ENCODE results near the gene OMG.
"Not testable (repeated sequence)": the region's sequence is repeated elsewhere in the genome, so short reads cannot be mapped to it uniquely, and the experiment has no call there.

OMG gene, protein sequence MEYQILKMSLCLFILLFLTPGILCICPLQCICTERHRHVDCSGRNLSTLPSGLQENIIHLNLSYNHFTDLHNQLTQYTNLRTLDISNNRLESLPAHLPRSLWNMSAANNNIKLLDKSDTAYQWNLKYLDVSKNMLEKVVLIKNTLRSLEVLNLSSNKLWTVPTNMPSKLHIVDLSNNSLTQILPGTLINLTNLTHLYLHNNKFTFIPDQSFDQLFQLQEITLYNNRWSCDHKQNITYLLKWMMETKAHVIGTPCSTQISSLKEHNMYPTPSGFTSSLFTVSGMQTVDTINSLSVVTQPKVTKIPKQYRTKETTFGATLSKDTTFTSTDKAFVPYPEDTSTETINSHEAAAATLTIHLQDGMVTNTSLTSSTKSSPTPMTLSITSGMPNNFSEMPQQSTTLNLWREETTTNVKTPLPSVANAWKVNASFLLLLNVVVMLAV

DNA sequence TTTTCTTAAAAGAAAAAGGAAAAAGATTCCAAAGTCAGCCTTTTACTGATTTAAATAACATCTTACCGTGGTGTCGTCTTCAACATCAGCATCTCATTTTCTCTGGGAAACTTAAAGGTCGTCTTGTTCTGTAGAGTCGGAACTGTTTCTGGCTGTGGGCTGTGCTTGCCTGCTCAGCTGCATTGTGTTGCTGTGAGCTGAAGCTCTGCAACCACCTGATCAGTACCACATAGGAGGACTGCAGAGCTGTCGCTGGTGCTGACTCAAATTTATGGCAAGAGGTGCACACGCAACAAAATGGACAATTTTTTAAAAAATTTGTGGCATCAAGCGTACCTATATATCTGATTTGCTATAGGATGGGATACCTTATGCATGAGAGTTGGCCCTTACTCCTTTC is at the start of gene OMG:
Gene OMG (minus strand): TSS at position 150 of the 400 bp plus-strand sequence. CDS start 908 bp downstream, outside the sequence.
- DNase-seq = no peak

DNA sequence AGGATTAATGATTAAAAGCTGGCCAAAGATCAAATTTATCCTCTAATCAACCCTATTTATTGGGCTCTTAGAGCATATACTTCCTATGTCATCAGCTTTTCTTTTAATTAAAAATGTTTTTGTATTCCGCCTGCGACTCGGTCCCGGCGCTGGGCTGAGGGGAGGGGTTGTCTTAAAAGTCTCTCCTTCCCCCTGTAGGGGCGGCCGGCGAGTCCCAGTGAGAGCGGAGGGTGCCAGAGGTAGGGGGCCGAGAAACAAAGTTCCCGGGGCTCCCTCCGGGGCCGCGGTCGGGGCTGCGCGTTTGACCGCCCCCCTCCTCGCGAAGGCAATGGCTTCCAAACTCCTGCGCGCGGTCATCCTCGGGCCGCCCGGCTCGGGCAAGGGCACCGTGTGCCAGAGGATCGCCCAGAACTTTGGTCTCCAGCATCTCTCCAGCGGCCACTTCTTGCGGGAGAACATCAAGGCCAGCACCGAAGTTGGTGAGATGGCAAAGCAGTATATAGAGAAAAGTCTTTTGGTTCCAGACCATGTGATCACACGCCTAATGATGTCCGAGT is 48.2 kb upstream of the OMG start:
- DNase-seq = not testable (repeated sequence)

DNA sequence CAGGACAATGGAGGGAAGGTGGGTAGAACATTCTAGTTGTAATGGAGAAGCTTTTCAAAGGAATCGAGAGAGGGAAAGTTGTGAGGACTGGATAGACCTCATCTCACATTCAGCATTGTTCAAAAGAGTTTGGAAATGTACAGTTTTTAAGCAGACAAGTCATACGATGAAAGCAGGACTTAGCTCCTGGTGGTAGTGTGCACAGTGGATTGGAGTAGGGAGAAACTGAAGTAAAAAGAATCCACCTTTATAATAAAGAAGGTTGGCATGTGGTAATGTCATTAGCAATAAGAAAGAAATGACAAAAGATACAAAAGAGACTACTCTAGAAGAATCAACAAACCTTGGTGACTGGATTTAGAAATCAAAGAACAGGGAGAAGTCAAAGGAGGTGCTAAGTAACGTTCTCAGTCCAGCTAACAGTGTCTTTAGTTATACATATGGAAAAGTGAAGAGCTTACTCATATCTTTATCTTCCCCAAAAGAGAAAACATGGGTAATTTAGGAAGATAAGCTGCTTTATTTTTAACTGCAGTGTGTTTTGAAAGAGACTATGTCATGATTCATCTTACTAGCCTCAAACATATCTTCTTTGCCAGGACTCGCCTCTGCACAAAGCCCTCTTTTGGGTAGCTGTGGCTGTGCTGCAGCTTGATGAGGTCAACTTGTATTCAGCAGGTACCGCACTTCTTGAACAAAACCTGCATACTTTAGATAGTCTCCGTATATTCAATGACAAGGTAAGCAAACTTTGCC is 43.0 kb upstream of the OMG start:
- no peak for DNase-seq

DNA sequence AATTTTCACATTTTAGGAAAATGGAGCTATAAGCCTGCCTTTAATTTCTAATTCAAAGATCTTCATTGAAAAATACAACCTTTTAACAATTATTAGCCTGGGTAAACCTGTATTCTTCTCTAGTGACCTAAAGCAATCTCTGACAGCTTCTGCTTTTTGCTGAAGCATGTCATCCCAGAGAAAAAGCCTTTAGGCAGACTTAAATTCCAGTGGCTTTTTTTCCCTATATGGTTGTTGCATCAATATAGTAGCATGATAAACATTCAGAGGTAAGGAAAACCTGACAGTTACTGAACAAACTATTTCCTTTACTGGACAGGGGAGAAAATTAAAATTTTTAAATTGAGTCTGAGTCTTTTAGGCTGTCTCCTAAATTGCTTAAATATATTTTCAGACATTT is 32.2 kb upstream of the OMG start:
- DNase-seq = no peak

DNA sequence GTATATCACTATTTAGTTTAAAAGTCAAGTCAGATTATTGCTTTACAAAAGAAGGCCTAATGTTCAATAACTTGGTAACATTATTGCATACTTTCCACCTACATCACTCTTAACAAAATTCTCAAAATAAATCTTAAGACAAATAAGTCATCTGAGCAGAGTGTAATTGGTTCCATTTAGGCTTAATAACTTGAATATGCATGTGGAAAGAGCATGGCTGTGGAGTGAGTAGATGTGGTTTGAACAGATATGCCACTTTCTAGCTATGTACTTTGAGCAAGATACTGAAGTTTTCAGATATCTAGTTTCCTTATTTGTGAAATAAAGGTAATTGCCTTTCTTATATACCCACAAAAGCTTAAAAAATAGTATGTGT is 31.1 kb upstream of the OMG start:
- no peak for DNase-seq

DNA sequence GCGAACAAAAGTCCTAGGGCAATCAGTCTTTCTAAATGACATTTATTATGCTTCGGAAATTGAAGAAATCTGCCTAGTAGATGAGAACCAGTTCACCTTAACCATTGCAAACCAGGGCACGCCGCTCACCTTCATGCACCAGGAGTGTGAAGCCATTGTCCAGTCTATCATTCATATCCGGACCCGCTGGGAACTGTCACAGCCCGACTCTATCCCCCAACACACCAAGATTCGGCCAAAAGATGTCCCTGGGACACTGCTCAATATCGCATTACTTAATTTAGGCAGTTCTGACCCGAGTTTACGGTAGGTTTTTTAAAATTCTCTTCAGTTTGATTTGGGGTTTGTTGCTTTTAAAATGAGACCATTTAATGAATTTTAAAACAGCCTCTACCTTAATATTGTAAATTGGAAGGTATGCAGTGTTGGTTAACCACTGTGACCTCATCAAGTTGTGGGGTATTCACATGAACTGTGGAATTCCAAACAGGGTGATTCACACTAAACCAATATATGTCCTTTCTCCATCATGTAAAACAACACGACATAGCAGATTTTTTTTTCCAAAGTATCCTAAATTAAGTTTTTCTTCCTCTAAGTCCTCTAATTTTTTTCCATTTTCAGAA is 30.6 kb upstream of the OMG start:
- no peak for DNase-seq

DNA sequence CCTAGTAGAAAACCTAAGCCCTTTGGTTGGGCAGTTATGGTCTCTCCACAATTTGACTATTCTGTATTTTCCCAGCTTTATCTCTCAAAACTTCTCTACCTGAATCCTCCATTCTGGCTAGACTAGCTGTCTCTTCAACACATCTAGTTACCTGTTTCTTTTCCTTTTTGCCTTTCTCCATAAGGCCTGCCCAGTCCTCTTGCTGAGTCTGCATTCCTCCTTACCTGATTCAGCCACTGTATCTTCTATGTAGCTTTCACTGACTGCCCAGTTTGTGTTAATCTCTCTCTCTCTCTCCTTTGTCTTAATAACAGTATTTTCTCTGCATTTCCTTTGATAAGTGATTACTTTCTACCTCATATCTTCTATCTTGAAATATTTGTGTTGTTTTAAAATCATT is 26.5 kb upstream of the OMG start:
- DNase-seq = no peak

DNA sequence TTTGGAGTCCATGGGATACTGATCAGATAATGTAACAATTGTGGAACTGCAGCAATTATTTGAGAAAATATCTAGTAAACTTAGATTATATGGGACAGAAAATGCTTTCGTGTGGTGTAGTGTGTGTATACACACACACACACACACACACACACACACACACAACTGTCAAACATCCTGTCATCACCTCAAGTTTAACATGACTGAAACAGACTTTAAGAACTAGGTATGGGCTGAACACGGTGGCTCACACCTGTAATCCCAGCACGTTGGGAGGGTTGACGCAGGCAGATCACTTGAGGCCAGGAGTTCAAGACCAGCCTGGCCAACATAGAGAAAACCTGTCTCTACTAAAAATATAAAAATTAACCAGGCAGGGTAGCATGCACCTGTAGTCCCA is 24.9 kb upstream of the OMG start:
- no peak for DNase-seq

DNA sequence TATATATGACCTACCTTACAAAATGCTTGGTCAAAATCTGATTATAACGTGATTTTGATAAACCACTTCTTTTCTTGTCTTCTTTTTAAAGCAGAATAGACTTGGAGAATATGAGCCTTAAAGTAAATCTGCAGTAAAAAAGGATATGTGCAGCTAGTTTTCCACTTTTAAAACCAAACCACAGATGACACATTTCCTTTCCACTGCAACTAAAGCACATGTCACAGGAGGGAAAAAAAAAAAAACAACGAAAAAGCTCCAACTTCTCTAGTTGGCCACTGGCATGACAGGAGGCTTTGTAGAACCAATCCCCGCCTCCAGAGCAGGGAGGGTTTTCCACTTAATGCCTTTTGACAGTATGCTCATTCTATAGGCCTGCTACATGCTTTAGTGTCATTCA is 24.4 kb upstream of the OMG start, which contains the start of gene EVI2A:
Gene EVI2A (minus strand): TSS at position 142 of the 400 bp plus-strand sequence. CDS start 2,609 bp downstream, outside the sequence.
- DNase-seq = peak; percentile 82

DNA sequence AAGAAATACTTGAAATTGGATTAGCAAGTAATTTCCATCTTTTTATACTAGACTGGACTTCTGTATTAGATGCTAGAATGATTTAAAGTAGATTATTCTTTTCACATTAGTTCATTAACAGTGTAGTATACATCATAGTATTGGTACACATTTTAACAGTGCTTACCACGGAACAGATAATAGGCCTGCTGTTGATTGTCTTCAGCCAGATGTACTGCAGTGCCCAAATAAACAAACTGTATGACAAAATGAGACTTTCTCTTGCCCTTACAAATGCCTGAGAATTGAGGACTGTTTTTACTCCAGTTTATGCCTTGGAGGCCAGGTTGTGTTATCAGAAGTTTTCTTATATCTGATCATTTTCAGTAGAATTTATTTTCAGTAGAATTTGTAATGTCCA is 23.8 kb upstream of the OMG start:
- no peak for DNase-seq

DNA sequence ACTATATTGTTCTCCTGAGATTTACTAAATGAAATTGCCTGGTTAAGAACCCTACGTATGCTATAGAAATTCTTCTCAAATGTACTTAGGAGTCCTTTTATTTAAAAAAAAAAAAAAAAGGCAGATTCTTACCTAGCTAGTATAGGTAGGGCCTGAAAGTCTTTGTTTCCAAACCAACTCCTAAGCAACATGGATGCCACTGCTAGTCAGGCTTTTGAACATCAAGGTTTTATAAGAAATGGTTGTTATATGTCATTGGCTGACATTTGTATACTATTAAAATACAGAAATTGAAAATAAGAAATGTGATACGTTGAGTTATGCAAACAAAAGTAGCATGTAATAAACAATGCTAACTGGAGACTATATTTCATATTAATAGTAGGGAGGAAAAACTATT is 23.2 kb upstream of the OMG start:
- no peak for DNase-seq

DNA sequence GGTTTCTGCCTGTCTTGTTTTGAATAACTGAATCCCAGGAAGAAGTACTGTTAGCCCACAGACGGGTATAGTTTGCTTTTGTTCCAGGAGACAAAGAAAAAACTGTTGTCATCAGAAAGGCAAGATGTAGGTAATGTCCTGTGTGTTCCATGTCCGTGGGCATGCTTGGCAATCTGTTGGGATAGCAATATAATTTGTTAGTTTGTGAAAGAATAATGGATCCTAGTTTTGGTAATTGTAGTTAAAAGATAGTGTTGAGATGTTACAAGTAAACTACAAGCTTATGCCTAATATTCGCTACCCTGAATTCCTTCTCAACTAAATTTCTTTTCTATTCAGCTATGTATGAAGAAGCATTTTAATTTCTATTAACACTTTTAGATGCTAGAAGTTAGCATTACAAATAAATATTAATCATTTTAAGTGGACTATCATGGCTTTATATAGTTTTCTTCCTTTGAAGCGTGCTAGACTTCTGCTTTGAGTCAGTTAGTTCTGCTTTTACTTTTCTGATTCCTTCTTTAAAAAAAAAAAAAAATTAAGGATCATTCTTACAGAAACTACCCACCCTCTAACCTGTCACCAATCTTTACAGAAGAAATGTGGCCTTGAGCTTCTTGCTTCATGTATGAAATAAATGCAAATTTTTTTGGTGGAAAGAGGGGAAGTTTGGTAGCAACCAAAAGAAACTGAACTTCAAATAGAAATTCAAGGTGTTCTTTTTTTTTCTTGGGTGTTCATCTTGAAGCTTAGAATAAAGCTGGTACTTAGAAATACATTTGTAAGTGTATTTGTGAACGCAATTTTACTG is 22.0 kb upstream of the OMG start:
- DNase-seq = peak; percentile 13

DNA sequence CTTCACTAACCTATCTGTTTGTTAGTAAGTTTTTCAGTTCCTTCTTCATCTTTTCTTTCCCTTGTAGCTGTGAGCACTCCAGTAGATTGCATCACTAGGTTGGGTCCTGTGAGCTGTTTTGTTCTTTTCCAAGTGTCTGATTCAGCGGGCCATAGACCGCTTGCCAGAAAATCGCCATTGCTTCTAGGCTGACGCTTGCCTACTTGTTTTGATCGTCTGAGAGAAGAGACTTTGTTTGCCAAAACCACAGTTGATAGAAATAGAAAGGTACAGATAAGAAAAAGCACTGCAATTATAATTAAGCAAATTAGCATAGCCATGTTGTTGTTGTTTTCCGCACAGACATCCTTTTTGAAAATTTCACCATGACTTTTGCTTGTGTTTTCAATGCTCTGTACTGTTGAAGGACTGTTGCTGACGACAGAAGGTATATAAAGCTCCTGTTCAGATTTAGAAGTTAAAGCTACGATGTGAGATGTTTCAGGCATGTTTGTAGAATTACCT is 21.3 kb upstream of the OMG start:
- DNase-seq = no peak

DNA sequence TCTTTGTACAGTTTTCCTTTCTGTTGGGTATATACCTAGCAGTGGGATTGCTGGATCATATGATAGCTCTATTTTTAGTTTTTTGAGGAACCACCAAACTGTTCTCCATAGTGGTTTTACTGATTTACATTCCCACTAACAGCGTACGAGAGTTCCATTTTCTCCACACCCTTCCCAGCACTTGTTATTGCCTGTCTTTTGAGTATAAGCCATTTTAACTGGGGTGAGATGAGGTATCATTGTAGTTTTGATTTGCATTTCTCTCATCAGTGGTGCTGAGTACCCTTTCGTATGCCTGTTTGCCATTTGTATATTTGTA is 17.7 kb upstream of the OMG start:
- DNase-seq = no peak

DNA sequence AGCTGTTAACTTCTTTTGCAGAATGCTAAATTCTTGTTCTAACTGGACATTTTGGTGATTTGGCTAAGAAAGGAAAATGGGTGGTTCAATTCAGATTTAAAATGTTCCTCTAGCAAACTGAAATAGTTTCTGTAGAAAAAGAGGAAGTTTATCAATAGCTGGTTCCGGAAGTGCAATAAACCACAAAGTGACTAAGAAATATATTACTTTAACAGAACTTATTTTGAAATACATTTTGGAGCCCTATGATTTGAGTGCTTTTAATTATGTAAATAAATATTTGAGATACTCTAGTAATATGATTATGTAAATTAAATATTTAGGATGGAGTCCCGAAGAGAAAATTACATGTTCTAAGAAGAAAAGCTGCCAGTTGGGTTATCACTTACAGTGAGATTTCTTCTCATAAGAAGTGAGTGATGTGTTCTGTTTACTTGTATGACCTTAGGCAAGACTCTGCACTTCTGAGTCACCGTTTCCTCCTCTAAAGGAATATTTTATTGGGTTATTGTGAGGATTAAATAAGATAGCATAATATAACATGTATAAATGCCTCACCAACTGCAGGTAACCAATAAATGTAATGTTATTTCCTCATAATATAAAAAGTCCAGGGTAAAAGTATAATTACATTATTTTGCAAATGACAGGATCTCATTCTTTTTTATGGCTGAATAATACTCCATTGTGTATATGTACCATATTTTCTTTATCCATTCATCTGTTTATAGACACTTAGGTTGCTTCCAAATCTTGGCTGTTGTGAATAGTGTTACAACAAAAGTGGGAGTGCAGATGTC is 17.1 kb upstream of the OMG start, which contains the start of gene EVI2B:
Gene EVI2B (minus strand): TSS at position 73 of the 800 bp plus-strand sequence. CDS start 8,445 bp downstream, outside the sequence.
- peak; percentile 45 for DNase-seq

DNA sequence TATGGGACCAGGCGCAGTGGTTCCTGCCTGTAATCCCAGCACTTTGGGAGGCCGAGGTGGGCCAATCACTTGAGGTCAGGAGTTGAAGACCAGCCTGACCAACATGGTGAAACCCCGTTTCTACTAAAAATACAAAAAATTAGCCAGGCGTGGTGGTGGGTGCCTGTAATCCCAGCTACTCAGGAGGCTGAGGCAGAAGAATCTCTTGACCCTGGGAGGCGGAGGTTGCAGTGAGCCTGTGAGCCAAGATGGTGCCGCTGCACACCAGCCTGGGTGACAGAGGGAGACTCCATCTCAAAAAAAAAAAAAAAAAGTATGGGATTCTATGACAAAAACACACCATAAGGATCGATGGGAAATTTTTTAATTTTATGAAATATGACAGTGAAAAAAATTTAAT is 15.2 kb upstream of the OMG start:
- DNase-seq = not testable (repeated sequence)

DNA sequence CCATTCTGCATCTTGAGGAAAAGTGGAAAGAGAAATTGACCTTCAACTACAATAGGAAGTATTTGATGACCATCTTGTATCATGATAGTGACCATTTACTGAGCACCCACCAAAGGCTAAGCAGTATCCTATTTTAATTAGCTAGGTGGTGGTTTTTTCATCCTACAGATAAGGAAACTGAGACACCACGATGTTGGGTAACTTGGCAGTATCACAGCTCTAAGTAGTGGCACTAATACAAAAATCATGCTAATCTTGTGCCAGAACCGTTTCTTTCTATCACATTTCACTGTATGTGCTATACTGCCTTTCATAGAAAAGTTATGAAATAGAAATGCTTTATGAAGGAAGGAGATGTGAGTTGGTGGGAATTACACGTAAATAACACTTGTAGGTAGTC is 14.5 kb upstream of the OMG start:
- no peak for DNase-seq

DNA sequence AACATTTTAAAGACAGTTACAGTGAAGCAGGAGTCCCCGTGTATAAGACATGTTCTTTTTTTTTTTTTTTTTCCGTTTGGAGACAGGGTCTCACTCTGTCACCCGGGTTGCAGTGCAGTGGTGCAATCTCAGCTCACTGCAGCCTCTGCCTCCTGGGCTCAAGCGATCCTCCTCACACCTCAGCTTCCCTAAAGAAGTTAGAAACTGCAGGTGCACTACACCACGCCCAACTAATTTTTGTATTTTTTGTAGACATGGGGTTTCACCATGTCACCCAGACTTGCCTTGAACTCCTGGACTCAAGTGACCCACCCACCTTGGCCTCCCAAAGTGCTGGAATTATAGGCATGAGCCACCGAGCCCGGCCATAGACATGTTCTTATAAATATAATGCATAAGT is 13.8 kb upstream of the OMG start:
- DNase-seq = no peak

DNA sequence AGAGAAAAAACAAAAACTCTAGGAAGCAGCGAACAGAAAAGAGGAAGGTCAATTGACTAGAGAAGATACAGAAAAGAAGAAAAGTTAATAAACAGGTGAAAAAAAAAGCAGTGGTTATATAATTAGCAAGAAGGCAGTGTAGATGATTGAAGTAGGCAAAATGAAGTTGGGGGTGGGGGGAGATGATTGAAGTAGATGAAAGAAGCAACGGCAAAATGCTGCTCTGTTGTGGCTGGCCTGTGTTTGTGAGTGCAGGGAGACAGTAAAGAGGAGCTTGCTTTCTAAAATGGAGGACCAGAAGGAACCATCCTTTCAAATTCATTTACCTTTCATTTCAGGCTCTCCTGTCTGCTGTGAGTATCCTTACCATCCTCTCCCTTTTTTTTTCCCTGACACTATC is 13.2 kb upstream of the OMG start:
- DNase-seq = no peak

DNA sequence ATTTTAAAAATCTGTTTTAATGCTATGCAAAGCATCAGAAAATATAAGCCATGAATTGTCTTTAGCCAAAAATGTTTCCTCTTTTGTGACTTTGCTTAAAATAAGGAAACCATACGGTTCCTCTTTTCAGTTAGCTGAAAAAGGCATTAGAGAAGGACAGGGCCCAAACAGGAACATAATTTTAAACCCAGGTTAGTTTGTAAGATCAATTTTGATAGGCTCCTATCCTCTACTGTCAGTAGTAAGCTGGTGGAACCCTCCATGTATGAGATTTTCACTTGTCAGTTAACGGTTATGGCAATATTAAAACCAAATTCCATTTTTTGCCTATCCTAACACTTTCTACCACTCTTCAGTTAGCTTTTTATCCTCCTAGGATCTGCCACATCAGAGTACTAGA is 12.5 kb upstream of the OMG start:
- peak; percentile 69 for DNase-seq

All from GDM1 (cell line).